Measurements from ENCODE around the gene ATXN1.
"Not testable (repeated sequence)": the region's sequence is repeated elsewhere in the genome, so short reads cannot be mapped to it uniquely, and the experiment has no call there.

The ATXN1 gene

GRCh38 chr6:16470502-16471221 lies 290.6 kb downstream of the ATXN1 start:
- no peak for DNase-seq

GRCh38 chr6:16468991-16469615 lies 292.2 kb downstream of the ATXN1 start:
- no peak for DNase-seq

GRCh38 chr6:16466800-16467553 lies 294.3 kb downstream of the ATXN1 start:
- no peak for DNase-seq

- no peak for DNase-seq
Observed at GRCh38 chr6:16464045-16464444, 297.2 kb downstream of the ATXN1 start.

GRCh38 chr6:16463246-16463645 lies 298.0 kb downstream of the ATXN1 start:
- DNase-seq: not testable (repeated sequence)

- DNase-seq: no peak
Observed at GRCh38 chr6:16461491-16461890, 299.8 kb downstream of the ATXN1 start.

- DNase-seq: not testable (repeated sequence)
Observed at GRCh38 chr6:16459472-16459871, 301.8 kb downstream of the ATXN1 start.

- no peak for DNase-seq
Observed at GRCh38 chr6:16452348-16452747, 308.9 kb downstream of the ATXN1 start.

GRCh38 chr6:16450821-16451220 lies 310.4 kb downstream of the ATXN1 start:
- no peak for DNase-seq

GRCh38 chr6:16450285-16450684 lies 311.0 kb downstream of the ATXN1 start:
- DNase-seq: no peak

GRCh38 chr6:16446273-16446672 lies 315.0 kb downstream of the ATXN1 start:
- DNase-seq: no peak

- no peak for DNase-seq
Observed at GRCh38 chr6:16442031-16442430, 319.2 kb downstream of the ATXN1 start.

GRCh38 chr6:16441262-16441661 lies 320.0 kb downstream of the ATXN1 start:
- no peak for DNase-seq

- DNase-seq: no peak
Observed at GRCh38 chr6:16440636-16441212, 320.5 kb downstream of the ATXN1 start.

- DNase-seq: no peak
Observed at GRCh38 chr6:16438718-16439591, 322.3 kb downstream of the ATXN1 start.

- DNase-seq: no peak
Observed at GRCh38 chr6:16437984-16438383, 323.3 kb downstream of the ATXN1 start.

GRCh38 chr6:16437095-16437494 lies 324.2 kb downstream of the ATXN1 start:
- DNase-seq: no peak

- DNase-seq: no peak
Observed at GRCh38 chr6:16436550-16436949, 324.7 kb downstream of the ATXN1 start.

GRCh38 chr6:16434885-16435284 lies 326.4 kb downstream of the ATXN1 start:
- no peak for DNase-seq

GRCh38 chr6:16433338-16433890 lies 327.8 kb downstream of the ATXN1 start:
- no peak for DNase-seq

- DNase-seq: no peak
Observed at GRCh38 chr6:16432075-16433032, 328.9 kb downstream of the ATXN1 start.

All from SHP77 (cell line).